ENCODE results near the gene PWWP2B.

- no peak for TF ChIP-seq POLR2A (IDR thresholded peaks at IDR 0.05)
- TF ChIP-seq, protein P1, sequence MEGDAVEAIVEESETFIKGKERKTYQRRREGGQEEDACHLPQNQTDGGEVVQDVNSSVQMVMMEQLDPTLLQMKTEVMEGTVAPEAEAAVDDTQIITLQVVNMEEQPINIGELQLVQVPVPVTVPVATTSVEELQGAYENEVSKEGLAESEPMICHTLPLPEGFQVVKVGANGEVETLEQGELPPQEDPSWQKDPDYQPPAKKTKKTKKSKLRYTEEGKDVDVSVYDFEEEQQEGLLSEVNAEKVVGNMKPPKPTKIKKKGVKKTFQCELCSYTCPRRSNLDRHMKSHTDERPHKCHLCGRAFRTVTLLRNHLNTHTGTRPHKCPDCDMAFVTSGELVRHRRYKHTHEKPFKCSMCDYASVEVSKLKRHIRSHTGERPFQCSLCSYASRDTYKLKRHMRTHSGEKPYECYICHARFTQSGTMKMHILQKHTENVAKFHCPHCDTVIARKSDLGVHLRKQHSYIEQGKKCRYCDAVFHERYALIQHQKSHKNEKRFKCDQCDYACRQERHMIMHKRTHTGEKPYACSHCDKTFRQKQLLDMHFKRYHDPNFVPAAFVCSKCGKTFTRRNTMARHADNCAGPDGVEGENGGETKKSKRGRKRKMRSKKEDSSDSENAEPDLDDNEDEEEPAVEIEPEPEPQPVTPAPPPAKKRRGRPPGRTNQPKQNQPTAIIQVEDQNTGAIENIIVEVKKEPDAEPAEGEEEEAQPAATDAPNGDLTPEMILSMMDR (IDR thresholded peaks at IDR 0.05): no peak
These were observed 10.3 kb downstream of the PWWP2B start for GRCh38 chr10:132407243-132407746.
